Measurements from ENCODE around the gene SLC27A2.

SLC27A2 gene

GRCh38 chr15:50259276-50259675, 77.3 kb downstream of the SLC27A2 start:
- no peak overlapping the region for H3K4me3 ChIP-seq (ENCODE audit: low read length in 2 of 2)
- H3K27ac ChIP-seq (ENCODE audit: low read depth in 2 of 2, low read length in 2 of 2): no peak overlapping the region
- no peak overlapping the region for H3K9ac ChIP-seq (ENCODE audit: low read depth in 1 of 2, low read length in 2 of 2)
- H3K4me1 ChIP-seq (ENCODE audit: control insufficient read depth in 2 of 2, insufficient read depth in 2 of 2, low read length in 2 of 2): no peaks in the 10 kb centered on the region
- no peaks in the 10 kb centered on the region for H3K36me3 ChIP-seq (ENCODE audit: control insufficient read depth in 2 of 2, insufficient read depth in 2 of 2, low read length in 2 of 2)
- no peaks in the 10 kb centered on the region for H3K9me3 ChIP-seq (ENCODE audit: control insufficient read depth in 2 of 2, low read length in 2 of 2)
- H3K27me3 ChIP-seq (ENCODE audit: control insufficient read depth in 2 of 2, insufficient read depth in 2 of 2, low read length in 2 of 2): no peaks in the 10 kb centered on the region

GRCh38 chr15:50260969-50261496, 79.0 kb downstream of the SLC27A2 start:
- H3K36me3 ChIP-seq (ENCODE audit: control insufficient read depth in 2 of 2, insufficient read depth in 2 of 2, low read length in 2 of 2): no peaks in the 10 kb centered on the region
- H3K9ac ChIP-seq (ENCODE audit: low read depth in 1 of 2, low read length in 2 of 2): no peak overlapping the region
- no peak overlapping the region for H3K4me3 ChIP-seq (ENCODE audit: low read length in 2 of 2)
- H3K27ac ChIP-seq (ENCODE audit: low read depth in 2 of 2, low read length in 2 of 2): no peak overlapping the region
- no peaks in the 10 kb centered on the region for H3K27me3 ChIP-seq (ENCODE audit: control insufficient read depth in 2 of 2, insufficient read depth in 2 of 2, low read length in 2 of 2)
- no peaks in the 10 kb centered on the region for H3K9me3 ChIP-seq (ENCODE audit: control insufficient read depth in 2 of 2, low read length in 2 of 2)
- H3K4me1 ChIP-seq (ENCODE audit: control insufficient read depth in 2 of 2, insufficient read depth in 2 of 2, low read length in 2 of 2): no peaks in the 10 kb centered on the region

- H3K9me3 ChIP-seq (ENCODE audit: control insufficient read depth in 2 of 2, low read length in 2 of 2): no peaks in the 10 kb centered on the region
- H3K4me3 ChIP-seq (ENCODE audit: low read length in 2 of 2): no peak overlapping the region
- H3K27ac ChIP-seq (ENCODE audit: low read depth in 2 of 2, low read length in 2 of 2): no peak overlapping the region
- H3K27me3 ChIP-seq (ENCODE audit: control insufficient read depth in 2 of 2, insufficient read depth in 2 of 2, low read length in 2 of 2): no peaks in the 10 kb centered on the region
- H3K4me1 ChIP-seq (ENCODE audit: control insufficient read depth in 2 of 2, insufficient read depth in 2 of 2, low read length in 2 of 2): no peaks in the 10 kb centered on the region
- no peaks in the 10 kb centered on the region for H3K36me3 ChIP-seq (ENCODE audit: control insufficient read depth in 2 of 2, insufficient read depth in 2 of 2, low read length in 2 of 2)
- no peak overlapping the region for H3K9ac ChIP-seq (ENCODE audit: low read depth in 1 of 2, low read length in 2 of 2)
Measured at GRCh38 chr15:50261981-50262380, 80.0 kb downstream of the SLC27A2 start.

GRCh38 chr15:50262533-50262932, 80.5 kb downstream of the SLC27A2 start:
- Histone ChIP-seq H3K9ac (ENCODE audit: low read depth in 1 of 2, low read length in 2 of 2) (no peak overlapping the region), H3K4me1 (ENCODE audit: control insufficient read depth in 2 of 2, insufficient read depth in 2 of 2, low read length in 2 of 2) (no peaks in the 10 kb centered on the region), H3K36me3 (ENCODE audit: control insufficient read depth in 2 of 2, insufficient read depth in 2 of 2, low read length in 2 of 2) (no peaks in the 10 kb centered on the region), H3K27me3 (ENCODE audit: control insufficient read depth in 2 of 2, insufficient read depth in 2 of 2, low read length in 2 of 2) (no peaks in the 10 kb centered on the region), H3K4me3 (ENCODE audit: low read length in 2 of 2) (no peak overlapping the region), H3K27ac (ENCODE audit: low read depth in 2 of 2, low read length in 2 of 2) (no peak overlapping the region), H3K9me3 (ENCODE audit: control insufficient read depth in 2 of 2, low read length in 2 of 2) (no peaks in the 10 kb centered on the region)

- no peaks in the 10 kb centered on the region for H3K9me3 ChIP-seq (ENCODE audit: control insufficient read depth in 2 of 2, low read length in 2 of 2)
- no peak within 1 kb of the TSS for H3K4me3 ChIP-seq (ENCODE audit: low read length in 2 of 2)
- no peak within 1 kb of the TSS for H3K27ac ChIP-seq (ENCODE audit: low read depth in 2 of 2, low read length in 2 of 2)
- no peak within 1 kb of the TSS for H3K9ac ChIP-seq (ENCODE audit: low read depth in 1 of 2, low read length in 2 of 2)
- no peaks in the 10 kb centered on the region for H3K27me3 ChIP-seq (ENCODE audit: control insufficient read depth in 2 of 2, insufficient read depth in 2 of 2, low read length in 2 of 2)
- H3K4me1 ChIP-seq (ENCODE audit: control insufficient read depth in 2 of 2, insufficient read depth in 2 of 2, low read length in 2 of 2): no peaks in the 10 kb centered on the region
- H3K36me3 ChIP-seq (ENCODE audit: control insufficient read depth in 2 of 2, insufficient read depth in 2 of 2, low read length in 2 of 2): no peaks in the 10 kb centered on the region
Measured at GRCh38 chr15:50265620-50266019, 83.6 kb downstream of the SLC27A2 start, which contains the start of gene HDC. HDC (minus strand) TSS chr15:50265726; CDS start chr15:50265623, 103 bp downstream.

- Histone ChIP-seq H3K27ac (ENCODE audit: low read depth in 2 of 2, low read length in 2 of 2) (no peak overlapping the region), H3K36me3 (ENCODE audit: control insufficient read depth in 2 of 2, insufficient read depth in 2 of 2, low read length in 2 of 2) (no peaks in the 10 kb centered on the region), H3K4me1 (ENCODE audit: control insufficient read depth in 2 of 2, insufficient read depth in 2 of 2, low read length in 2 of 2) (no peaks in the 10 kb centered on the region), H3K4me3 (ENCODE audit: low read length in 2 of 2) (no peak overlapping the region), H3K9me3 (ENCODE audit: control insufficient read depth in 2 of 2, low read length in 2 of 2) (no peaks in the 10 kb centered on the region), H3K27me3 (ENCODE audit: control insufficient read depth in 2 of 2, insufficient read depth in 2 of 2, low read length in 2 of 2) (no peaks in the 10 kb centered on the region), H3K9ac (ENCODE audit: low read depth in 1 of 2, low read length in 2 of 2) (no peak overlapping the region)
Measured at GRCh38 chr15:50267577-50267976, 85.6 kb downstream of the SLC27A2 start.

- Histone ChIP-seq H3K9me3 (ENCODE audit: control insufficient read depth in 2 of 2, low read length in 2 of 2) (no peaks in the 10 kb centered on the region), H3K27me3 (ENCODE audit: control insufficient read depth in 2 of 2, insufficient read depth in 2 of 2, low read length in 2 of 2) (no peaks in the 10 kb centered on the region), H3K36me3 (ENCODE audit: control insufficient read depth in 2 of 2, insufficient read depth in 2 of 2, low read length in 2 of 2) (no peaks in the 10 kb centered on the region), H3K4me3 (ENCODE audit: low read length in 2 of 2) (no peak overlapping the region), H3K4me1 (ENCODE audit: control insufficient read depth in 2 of 2, insufficient read depth in 2 of 2, low read length in 2 of 2) (no peaks in the 10 kb centered on the region), H3K9ac (ENCODE audit: low read depth in 1 of 2, low read length in 2 of 2) (no peak overlapping the region), H3K27ac (ENCODE audit: low read depth in 2 of 2, low read length in 2 of 2) (no peak overlapping the region)
Measured at GRCh38 chr15:50275091-50275490, 93.1 kb downstream of the SLC27A2 start.

GRCh38 chr15:50275908-50276307, 93.9 kb downstream of the SLC27A2 start:
- no peak overlapping the region for H3K27ac ChIP-seq (ENCODE audit: low read depth in 2 of 2, low read length in 2 of 2)
- H3K27me3 ChIP-seq (ENCODE audit: control insufficient read depth in 2 of 2, insufficient read depth in 2 of 2, low read length in 2 of 2): no peaks in the 10 kb centered on the region
- no peak overlapping the region for H3K4me3 ChIP-seq (ENCODE audit: low read length in 2 of 2)
- no peaks in the 10 kb centered on the region for H3K9me3 ChIP-seq (ENCODE audit: control insufficient read depth in 2 of 2, low read length in 2 of 2)
- no peaks in the 10 kb centered on the region for H3K4me1 ChIP-seq (ENCODE audit: control insufficient read depth in 2 of 2, insufficient read depth in 2 of 2, low read length in 2 of 2)
- no peak overlapping the region for H3K9ac ChIP-seq (ENCODE audit: low read depth in 1 of 2, low read length in 2 of 2)
- H3K36me3 ChIP-seq (ENCODE audit: control insufficient read depth in 2 of 2, insufficient read depth in 2 of 2, low read length in 2 of 2): no peaks in the 10 kb centered on the region

GRCh38 chr15:50277370-50277769, 95.4 kb downstream of the SLC27A2 start:
- H3K9ac ChIP-seq (ENCODE audit: low read depth in 1 of 2, low read length in 2 of 2): no peak overlapping the region
- H3K36me3 ChIP-seq (ENCODE audit: control insufficient read depth in 2 of 2, insufficient read depth in 2 of 2, low read length in 2 of 2): no peaks in the 10 kb centered on the region
- no peaks in the 10 kb centered on the region for H3K9me3 ChIP-seq (ENCODE audit: control insufficient read depth in 2 of 2, low read length in 2 of 2)
- H3K27me3 ChIP-seq (ENCODE audit: control insufficient read depth in 2 of 2, insufficient read depth in 2 of 2, low read length in 2 of 2): no peaks in the 10 kb centered on the region
- H3K4me1 ChIP-seq (ENCODE audit: control insufficient read depth in 2 of 2, insufficient read depth in 2 of 2, low read length in 2 of 2): no peaks in the 10 kb centered on the region
- H3K27ac ChIP-seq (ENCODE audit: low read depth in 2 of 2, low read length in 2 of 2): no peak overlapping the region
- H3K4me3 ChIP-seq (ENCODE audit: low read length in 2 of 2): no peak overlapping the region

- H3K9me3 ChIP-seq (ENCODE audit: control insufficient read depth in 2 of 2, low read length in 2 of 2): no peaks in the 10 kb centered on the region
- H3K27ac ChIP-seq (ENCODE audit: low read depth in 2 of 2, low read length in 2 of 2): no peak overlapping the region
- H3K27me3 ChIP-seq (ENCODE audit: control insufficient read depth in 2 of 2, insufficient read depth in 2 of 2, low read length in 2 of 2): no peaks in the 10 kb centered on the region
- no peak overlapping the region for H3K9ac ChIP-seq (ENCODE audit: low read depth in 1 of 2, low read length in 2 of 2)
- H3K36me3 ChIP-seq (ENCODE audit: control insufficient read depth in 2 of 2, insufficient read depth in 2 of 2, low read length in 2 of 2): no peaks in the 10 kb centered on the region
- no peak overlapping the region for H3K4me3 ChIP-seq (ENCODE audit: low read length in 2 of 2)
- no peaks in the 10 kb centered on the region for H3K4me1 ChIP-seq (ENCODE audit: control insufficient read depth in 2 of 2, insufficient read depth in 2 of 2, low read length in 2 of 2)
Measured at GRCh38 chr15:50278496-50278895, 96.5 kb downstream of the SLC27A2 start.

- no peak overlapping the region for H3K4me3 ChIP-seq (ENCODE audit: low read length in 2 of 2)
- H3K4me1 ChIP-seq (ENCODE audit: control insufficient read depth in 2 of 2, insufficient read depth in 2 of 2, low read length in 2 of 2): no peaks in the 10 kb centered on the region
- no peak overlapping the region for H3K9ac ChIP-seq (ENCODE audit: low read depth in 1 of 2, low read length in 2 of 2)
- H3K9me3 ChIP-seq (ENCODE audit: control insufficient read depth in 2 of 2, low read length in 2 of 2): no peaks in the 10 kb centered on the region
- H3K27me3 ChIP-seq (ENCODE audit: control insufficient read depth in 2 of 2, insufficient read depth in 2 of 2, low read length in 2 of 2): no peaks in the 10 kb centered on the region
- no peak overlapping the region for H3K27ac ChIP-seq (ENCODE audit: low read depth in 2 of 2, low read length in 2 of 2)
- H3K36me3 ChIP-seq (ENCODE audit: control insufficient read depth in 2 of 2, insufficient read depth in 2 of 2, low read length in 2 of 2): no peaks in the 10 kb centered on the region
Measured at GRCh38 chr15:50280271-50280670, 98.3 kb downstream of the SLC27A2 start.
